ENCODE measurements around the gene COL26A1. TPM values are rescaled to one million over a fixed set of nuclear protein-coding genes. Genes with fewer than 3 reads are reported as not detected.

Gene COL26A1
- polyA plus RNA-seq, 1 donor from 2014 or later: not detected

- peaks cover 7% of the 10 kb centered on the region for H3K27me3 Mint-ChIP-seq
- H3K27ac Mint-ChIP-seq: no peak overlapping the region
- no peaks in the 10 kb centered on the region for H3K4me1 Mint-ChIP-seq
- no peak overlapping the region for H3K4me3 Mint-ChIP-seq
- H3K9me3 Mint-ChIP-seq: peaks cover 1 to 2% (median 2%) of the 10 kb centered on the region in 3 donors
- H3K36me3 Mint-ChIP-seq: no peaks in the 10 kb centered on the region
Measured at GRCh38 chr7:101529560-101529959, 166.9 kb downstream of the COL26A1 start.

- H3K4me3 Mint-ChIP-seq: no peak overlapping the region
- H3K9me3 Mint-ChIP-seq: peaks cover 0 to 2% (median 0%) of the 10 kb centered on the region in 3 donors
- no peaks in the 10 kb centered on the region for H3K36me3 Mint-ChIP-seq
- peaks cover 6% of the 10 kb centered on the region for H3K27me3 Mint-ChIP-seq
- no peaks in the 10 kb centered on the region for H3K4me1 Mint-ChIP-seq
- H3K27ac Mint-ChIP-seq: peak overlapping the region in 1 of 3 donors; percentile 62
Measured at GRCh38 chr7:101531726-101532357, 169.2 kb downstream of the COL26A1 start.

- Mint-ChIP-seq H3K27ac (peak overlapping the region in 1 of 3 donors; percentile 88), H3K27me3 (peaks cover 6% of the 10 kb centered on the region), H3K4me1 (no peaks in the 10 kb centered on the region), H3K4me3 (no peak overlapping the region), H3K36me3 (no peaks in the 10 kb centered on the region), H3K9me3 (peaks cover 0 to 2% (median 0%) of the 10 kb centered on the region in 3 donors)
Measured at GRCh38 chr7:101532400-101533102, 169.9 kb downstream of the COL26A1 start.

- peak overlapping the region in 1 of 3 donors; percentile 88 for H3K27ac Mint-ChIP-seq
- H3K4me1 Mint-ChIP-seq: no peaks in the 10 kb centered on the region
- H3K9me3 Mint-ChIP-seq: peaks cover 0 to 2% (median 0%) of the 10 kb centered on the region in 3 donors
- peaks cover 6% of the 10 kb centered on the region for H3K27me3 Mint-ChIP-seq
- no peaks in the 10 kb centered on the region for H3K36me3 Mint-ChIP-seq
- H3K4me3 Mint-ChIP-seq: no peak overlapping the region
Measured at GRCh38 chr7:101533103-101533465, 170.4 kb downstream of the COL26A1 start.

- H3K27ac Mint-ChIP-seq: peak overlapping the region in 1 of 3 donors; percentile 85
Measured at GRCh38 chr7:101534015-101534803, 171.5 kb downstream of the COL26A1 start.

GRCh38 chr7:101534873-101535272 is 172.2 kb downstream of the COL26A1 start:
- Mint-ChIP-seq H3K9me3 (peaks cover 0 to 2% (median 0%) of the 10 kb centered on the region in 3 donors), H3K27ac (no peak overlapping the region), H3K4me3 (no peak overlapping the region), H3K36me3 (no peaks in the 10 kb centered on the region), H3K4me1 (no peaks in the 10 kb centered on the region), H3K27me3 (peaks cover 6% of the 10 kb centered on the region)

More at GRCh38 chr7:101534015-101534803, 171.5 kb downstream of the COL26A1 start:
- Mint-ChIP-seq H3K27me3 (peaks cover 6% of the 10 kb centered on the region), H3K36me3 (no peaks in the 10 kb centered on the region), H3K4me1 (no peaks in the 10 kb centered on the region), H3K9me3 (peaks cover 0 to 2% (median 0%) of the 10 kb centered on the region in 3 donors), H3K4me3 (no peak overlapping the region)

- no peaks in the 10 kb centered on the region for H3K36me3 Mint-ChIP-seq
- H3K9me3 Mint-ChIP-seq: peaks cover 0 to 2% (median 0%) of the 10 kb centered on the region in 3 donors
- no peak overlapping the region for H3K4me3 Mint-ChIP-seq
- no peak overlapping the region for H3K27ac Mint-ChIP-seq
- H3K4me1 Mint-ChIP-seq: no peaks in the 10 kb centered on the region
- peaks cover 6% of the 10 kb centered on the region for H3K27me3 Mint-ChIP-seq
Measured at GRCh38 chr7:101535351-101535751, 172.7 kb downstream of the COL26A1 start.

GRCh38 chr7:101536232-101536631 is 173.6 kb downstream of the COL26A1 start:
- H3K9me3 Mint-ChIP-seq: peaks cover 0 to 2% (median 0%) of the 10 kb centered on the region in 3 donors
- H3K4me1 Mint-ChIP-seq: no peaks in the 10 kb centered on the region
- no peak overlapping the region for H3K27ac Mint-ChIP-seq
- H3K36me3 Mint-ChIP-seq: no peaks in the 10 kb centered on the region
- H3K4me3 Mint-ChIP-seq: no peak overlapping the region
- peaks cover 6% of the 10 kb centered on the region for H3K27me3 Mint-ChIP-seq

GRCh38 chr7:101536668-101537067 is 174.0 kb downstream of the COL26A1 start:
- Mint-ChIP-seq H3K36me3 (no peaks in the 10 kb centered on the region), H3K9me3 (peaks cover 0 to 2% (median 0%) of the 10 kb centered on the region in 3 donors), H3K4me3 (no peak overlapping the region), H3K27me3 (peaks cover 6% of the 10 kb centered on the region), H3K4me1 (no peaks in the 10 kb centered on the region), H3K27ac (peak overlapping the region in 1 of 3 donors; percentile 57)

- H3K36me3 Mint-ChIP-seq: no peaks in the 10 kb centered on the region
- peaks cover 0 to 2% (median 0%) of the 10 kb centered on the region in 3 donors for H3K9me3 Mint-ChIP-seq
- H3K4me3 Mint-ChIP-seq: no peak overlapping the region
- no peaks in the 10 kb centered on the region for H3K4me1 Mint-ChIP-seq
- peaks cover 7% of the 10 kb centered on the region for H3K27me3 Mint-ChIP-seq
- H3K27ac Mint-ChIP-seq: peak overlapping the region in 1 of 3 donors; percentile 57
Measured at GRCh38 chr7:101537205-101537604, 174.5 kb downstream of the COL26A1 start.

GRCh38 chr7:101537935-101538595 is 175.4 kb downstream of the COL26A1 start:
- H3K27me3 Mint-ChIP-seq: peaks cover 9% of the 10 kb centered on the region
- H3K4me1 Mint-ChIP-seq: peaks cover 0 to 3% (median 3%) of the 10 kb centered on the region in 3 donors
- H3K27ac Mint-ChIP-seq: no peak overlapping the region

GRCh38 chr7:101538596-101539459 is 176.2 kb downstream of the COL26A1 start:
- no peaks in the 10 kb centered on the region for H3K9me3 Mint-ChIP-seq
- no peak overlapping the region for H3K27ac Mint-ChIP-seq
- no peak overlapping the region for H3K4me3 Mint-ChIP-seq
- H3K36me3 Mint-ChIP-seq: no peaks in the 10 kb centered on the region
- peaks cover 7% of the 10 kb centered on the region for H3K27me3 Mint-ChIP-seq
- H3K4me1 Mint-ChIP-seq: peaks cover 0 to 3% (median 3%) of the 10 kb centered on the region in 3 donors

More at GRCh38 chr7:101537935-101538595, 175.4 kb downstream of the COL26A1 start:
- H3K4me3 Mint-ChIP-seq: no peak overlapping the region
- no peaks in the 10 kb centered on the region for H3K9me3 Mint-ChIP-seq
- no peaks in the 10 kb centered on the region for H3K36me3 Mint-ChIP-seq

GRCh38 chr7:101539784-101540183 is 177.1 kb downstream of the COL26A1 start:
- Mint-ChIP-seq H3K36me3 (no peaks in the 10 kb centered on the region), H3K27me3 (peaks cover 7% of the 10 kb centered on the region), H3K4me3 (no peak overlapping the region), H3K27ac (no peak overlapping the region), H3K4me1 (peaks cover 0 to 3% (median 3%) of the 10 kb centered on the region in 3 donors), H3K9me3 (no peaks in the 10 kb centered on the region)
